CD4-positive, alpha-beta T cell treated with Interleukin-6 at 100 ng/mL for 8 hours (primary cell): ENCODE measurements around the gene TMEM198.

Experiments
- DNase-seq: peaks from one replicate; pipeline ENCODE4 v3.0.0-alpha.2; 2020; ENCODE audit warnings: mixed read lengths, low spot score

The TMEM198 gene

DNA sequence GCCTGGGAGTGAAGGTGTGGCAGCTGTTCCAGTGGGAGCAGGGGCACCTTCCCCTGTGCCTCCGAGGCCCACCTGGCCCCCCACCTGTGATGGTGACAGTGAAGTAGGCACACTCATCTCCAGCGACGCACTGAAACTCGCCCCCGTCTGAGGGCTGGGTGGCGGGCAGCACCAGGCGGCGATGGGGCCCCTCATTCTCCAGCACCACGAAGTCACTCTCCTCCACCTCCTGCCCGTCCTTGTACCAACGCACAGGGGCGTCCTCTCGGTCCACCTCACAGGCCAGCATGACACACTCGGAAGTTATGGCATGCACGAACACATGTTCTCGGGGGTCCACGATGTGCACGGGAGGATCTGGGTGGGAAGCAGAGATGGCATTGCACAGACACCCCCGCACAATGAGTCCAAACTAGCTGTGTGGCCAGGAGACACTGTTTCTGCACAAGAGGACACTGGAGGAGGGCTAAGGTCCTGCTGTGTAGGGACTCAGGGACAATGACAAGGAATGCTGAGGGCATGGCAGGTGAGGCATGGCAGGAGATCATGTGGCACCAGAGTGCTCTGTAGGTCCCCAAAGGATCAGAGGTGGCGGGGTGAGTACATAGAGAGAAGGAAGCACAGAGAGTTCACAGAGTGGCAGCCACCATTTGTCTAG is 19.6 kb downstream of the TMEM198 start:
- no peak for DNase-seq

DNA sequence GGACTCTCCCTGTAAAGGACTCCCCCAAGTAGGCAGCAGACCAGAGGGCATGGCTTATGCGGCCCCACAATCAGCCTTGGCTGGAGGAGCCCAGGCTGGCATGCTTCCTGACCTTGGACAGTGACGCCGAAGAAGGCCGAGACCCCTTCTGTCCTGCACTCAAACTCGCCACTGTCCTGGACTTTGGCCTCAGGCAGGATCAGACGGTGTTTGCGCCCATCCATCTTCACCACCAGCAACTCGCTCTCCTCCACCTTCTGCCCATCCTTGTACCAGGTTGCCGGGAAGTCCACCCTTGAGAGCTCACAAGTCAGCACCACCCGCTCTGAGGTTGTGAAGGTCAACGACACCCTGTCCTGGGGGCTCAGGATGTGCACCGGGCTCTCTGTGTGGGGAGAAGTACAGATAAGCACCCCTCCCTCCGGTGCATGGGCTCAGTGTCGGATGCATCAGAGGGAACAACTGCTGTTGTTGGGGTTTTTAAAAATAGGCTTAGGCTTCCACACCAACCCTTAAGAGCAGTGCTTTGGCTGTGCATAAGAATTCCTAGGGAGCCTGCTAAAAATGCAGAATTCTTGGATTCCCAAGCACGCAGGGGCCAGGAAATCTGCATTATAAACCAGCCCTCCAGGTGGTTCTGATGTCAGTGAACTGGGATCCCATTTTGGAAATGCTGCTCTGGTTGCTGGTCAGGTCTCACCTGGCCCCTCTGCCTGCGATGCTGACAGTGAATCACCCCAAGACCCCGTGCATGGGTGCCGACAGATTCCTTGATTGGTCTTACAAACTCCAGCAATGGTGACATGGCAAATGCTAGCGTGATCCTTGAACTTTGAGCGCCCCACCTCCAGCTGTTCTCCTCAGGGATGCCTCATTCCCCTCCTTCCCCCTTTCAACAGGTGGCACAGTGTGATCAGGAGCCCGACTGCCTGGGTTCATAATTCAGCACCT is 21.6 kb downstream of the TMEM198 start:
- DNase-seq, result no peak

GRCh38 chr2:219566640-219567039 is 22.8 kb downstream of the TMEM198 start:
- DNase-seq, result no peak

DNA sequence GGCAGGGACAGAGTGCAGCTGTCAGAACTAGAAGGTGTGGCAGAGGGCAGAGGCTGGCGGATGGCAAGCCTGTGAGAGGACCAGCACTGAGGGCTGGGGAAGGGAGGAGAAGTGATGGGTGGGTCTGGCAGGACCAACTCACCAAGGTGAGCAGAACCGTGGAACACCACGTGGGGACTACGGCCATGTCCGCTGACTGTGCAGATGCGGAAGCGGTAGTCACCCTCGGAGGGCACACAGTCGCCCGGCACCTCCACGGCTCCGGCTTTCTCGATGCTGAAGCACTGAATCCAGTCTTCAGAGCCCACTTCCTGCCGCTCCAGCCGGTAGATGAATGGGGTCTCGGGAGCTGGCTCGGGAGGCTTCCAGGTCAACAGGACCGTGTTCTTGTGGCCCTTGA is 23.3 kb downstream of the TMEM198 start:
- DNase-seq, result no peak

GRCh38 chr2:219567791-219568361 is 24.0 kb downstream of the TMEM198 start:
- no peak for DNase-seq

GRCh38 chr2:219569041-219569440 is 25.2 kb downstream of the TMEM198 start:
- DNase-seq, result no peak

DNA sequence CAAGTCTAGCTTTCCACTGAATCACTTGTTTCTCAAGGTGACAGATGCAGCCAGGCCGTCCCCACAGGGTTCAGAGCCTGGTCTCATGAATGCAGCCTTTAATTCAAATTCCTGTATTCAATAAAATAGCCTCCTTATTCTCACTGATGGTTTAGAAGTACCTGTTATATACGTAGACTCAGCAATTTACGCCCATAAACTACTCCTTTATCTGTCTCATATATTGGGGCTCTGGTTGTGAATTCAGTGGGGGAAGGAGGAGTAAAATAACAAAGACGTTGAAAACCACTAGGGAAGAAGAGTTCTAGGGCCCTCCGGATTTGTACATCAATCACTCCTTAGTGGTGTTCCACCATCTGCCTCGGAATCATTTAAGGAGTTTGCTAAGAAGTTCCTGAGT is 25.8 kb downstream of the TMEM198 start:
- no peak for DNase-seq

DNA sequence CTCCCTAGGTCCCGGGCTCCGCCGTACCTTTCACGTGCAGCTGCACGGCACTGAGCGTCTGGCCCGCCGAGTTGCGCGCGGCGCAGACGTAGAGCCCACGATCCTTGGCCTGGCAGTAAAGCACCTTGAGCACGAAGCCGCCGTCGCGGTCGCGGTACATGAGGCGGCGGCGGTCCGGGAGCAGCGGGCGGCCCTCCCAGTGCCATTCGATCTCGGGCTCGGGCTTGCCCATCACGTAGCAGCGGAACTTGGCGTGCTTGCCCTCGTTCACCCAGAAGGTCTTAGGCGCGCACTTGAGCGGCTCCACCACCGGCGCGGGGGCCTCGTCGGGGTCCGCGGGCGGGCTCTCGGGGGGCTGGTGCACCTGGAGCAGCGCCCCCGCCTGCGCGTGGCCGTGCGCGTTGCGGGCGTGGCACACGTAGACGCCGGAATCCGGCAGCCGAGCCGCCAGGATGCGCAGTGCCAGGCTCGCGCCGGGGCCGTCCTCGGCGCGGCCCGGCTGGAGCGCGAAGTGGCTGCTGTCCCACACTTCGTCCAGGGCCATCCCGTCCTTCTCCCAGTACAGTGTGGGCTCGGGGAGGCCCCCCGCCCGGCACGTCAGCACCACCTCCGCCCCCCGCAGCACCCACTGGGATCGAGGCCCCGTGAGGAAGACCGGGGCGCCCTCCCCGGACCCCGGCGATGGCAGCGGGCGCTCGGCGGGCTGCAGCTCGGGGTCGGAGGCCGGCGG is 26.5 kb downstream of the TMEM198 start:
- DNase-seq, result no peak

DNA sequence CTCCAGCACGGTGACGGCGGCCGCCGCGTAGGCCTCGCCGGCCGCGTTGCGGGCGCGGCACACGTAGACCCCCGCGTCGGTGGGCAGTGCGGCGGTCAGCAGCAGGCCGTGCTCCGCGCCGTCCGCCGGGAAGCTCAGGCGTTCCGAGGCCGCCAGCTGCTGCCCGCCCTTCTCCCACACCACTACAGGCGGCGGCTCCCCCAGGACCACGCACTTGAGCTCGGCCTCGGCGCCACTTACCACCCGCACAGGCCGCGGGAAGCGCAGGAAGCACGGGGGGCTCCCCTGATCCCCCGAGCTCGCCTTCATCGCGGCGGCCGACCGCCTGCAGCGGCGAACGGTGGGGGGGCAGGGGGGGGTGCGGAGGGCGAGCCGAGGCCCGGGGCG is 27.1 kb downstream of the TMEM198 start:
- no peak for DNase-seq

DNA sequence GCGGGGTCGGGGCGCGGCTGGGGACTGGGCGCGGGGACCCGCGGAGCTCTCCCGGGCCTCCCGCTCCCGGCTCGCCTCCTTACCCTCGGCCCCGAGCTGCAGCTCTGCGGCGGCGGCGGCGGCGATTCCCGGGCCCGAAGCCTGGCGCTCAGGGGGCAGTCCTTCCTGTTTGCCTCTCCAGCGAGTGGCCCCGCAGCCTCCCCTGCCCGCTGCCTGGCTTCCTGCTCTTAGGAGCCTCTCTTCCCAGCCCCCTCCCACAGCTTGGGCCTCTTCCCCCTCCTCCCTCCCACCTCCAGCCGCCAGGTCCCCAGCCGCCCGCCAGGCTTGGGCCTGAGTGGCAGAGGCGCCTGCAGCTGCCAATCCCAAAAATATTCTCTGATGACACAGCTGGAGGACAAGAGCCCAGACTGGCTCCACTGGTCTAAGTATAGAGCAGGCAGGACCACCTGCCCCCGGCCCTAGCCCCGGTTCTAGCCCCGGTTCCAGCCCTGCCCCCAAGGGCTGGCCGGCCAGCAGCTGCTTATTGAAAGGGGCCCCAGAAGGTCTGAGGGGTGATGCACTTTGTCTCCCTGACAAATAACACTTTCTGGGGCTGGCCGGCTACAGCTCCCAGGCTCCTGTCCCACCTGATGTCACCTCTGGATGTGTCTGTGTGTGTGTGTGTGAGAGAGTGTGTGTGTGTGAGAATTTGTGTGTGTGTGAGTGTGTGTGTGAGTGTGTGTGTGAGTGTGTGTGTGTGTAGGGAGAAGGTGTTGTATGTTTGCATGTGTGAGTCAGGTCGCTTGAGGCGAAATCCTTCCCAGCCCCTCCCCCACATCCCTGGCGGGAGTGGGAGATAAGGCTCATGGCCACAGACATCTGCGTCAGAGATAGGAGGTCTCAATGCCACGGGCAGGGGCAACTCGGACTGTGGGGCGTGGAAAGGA is 27.7 kb downstream of the TMEM198 start, which contains the start of gene OBSL1:
Gene OBSL1 (minus strand): TSS at position 229 of the 926 bp plus-strand sequence. CDS start 307 bp downstream, outside the sequence.
- no peak for DNase-seq

DNA sequence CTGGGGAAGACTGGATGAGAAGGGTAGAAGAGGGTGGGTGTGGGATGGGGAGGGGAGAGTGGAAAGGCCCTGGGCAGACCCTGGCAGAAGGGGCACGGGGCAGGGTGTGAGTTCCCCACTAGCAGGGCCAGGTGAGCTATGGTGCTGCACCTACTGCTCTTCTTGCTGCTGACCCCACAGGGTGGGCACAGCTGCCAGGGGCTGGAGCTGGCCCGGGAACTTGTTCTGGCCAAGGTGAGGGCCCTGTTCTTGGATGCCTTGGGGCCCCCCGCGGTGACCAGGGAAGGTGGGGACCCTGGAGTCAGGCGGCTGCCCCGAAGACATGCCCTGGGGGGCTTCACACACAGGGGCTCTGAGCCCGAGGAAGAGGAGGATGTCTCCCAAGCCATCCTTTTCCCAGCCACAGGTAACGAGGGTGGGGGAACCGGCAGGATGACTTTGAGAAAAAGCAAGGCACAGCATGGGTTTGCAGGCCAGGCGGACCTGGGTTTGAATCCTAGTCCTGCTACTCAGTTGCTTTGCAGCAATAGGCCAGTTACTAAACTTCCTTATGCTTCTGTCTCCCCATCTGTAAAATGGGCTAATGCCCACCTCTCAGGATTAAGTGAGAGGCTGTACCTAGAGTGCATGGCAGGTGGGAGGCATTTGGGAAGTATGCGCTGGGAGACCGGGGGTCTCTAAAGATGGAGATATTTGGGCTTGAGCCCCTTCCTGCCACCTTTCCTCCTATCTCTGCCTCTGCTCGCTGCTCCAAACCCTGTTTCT is 28.6 kb downstream of the TMEM198 start, which contains the start of gene INHA:
Gene INHA (plus strand): TSS at position 74 of the 765 bp plus-strand sequence. CDS start 65 bp downstream, at position 139.
- DNase-seq, result no peak

GRCh38 chr2:219573166-219573565 is 29.3 kb downstream of the TMEM198 start:
- no peak for DNase-seq

DNA sequence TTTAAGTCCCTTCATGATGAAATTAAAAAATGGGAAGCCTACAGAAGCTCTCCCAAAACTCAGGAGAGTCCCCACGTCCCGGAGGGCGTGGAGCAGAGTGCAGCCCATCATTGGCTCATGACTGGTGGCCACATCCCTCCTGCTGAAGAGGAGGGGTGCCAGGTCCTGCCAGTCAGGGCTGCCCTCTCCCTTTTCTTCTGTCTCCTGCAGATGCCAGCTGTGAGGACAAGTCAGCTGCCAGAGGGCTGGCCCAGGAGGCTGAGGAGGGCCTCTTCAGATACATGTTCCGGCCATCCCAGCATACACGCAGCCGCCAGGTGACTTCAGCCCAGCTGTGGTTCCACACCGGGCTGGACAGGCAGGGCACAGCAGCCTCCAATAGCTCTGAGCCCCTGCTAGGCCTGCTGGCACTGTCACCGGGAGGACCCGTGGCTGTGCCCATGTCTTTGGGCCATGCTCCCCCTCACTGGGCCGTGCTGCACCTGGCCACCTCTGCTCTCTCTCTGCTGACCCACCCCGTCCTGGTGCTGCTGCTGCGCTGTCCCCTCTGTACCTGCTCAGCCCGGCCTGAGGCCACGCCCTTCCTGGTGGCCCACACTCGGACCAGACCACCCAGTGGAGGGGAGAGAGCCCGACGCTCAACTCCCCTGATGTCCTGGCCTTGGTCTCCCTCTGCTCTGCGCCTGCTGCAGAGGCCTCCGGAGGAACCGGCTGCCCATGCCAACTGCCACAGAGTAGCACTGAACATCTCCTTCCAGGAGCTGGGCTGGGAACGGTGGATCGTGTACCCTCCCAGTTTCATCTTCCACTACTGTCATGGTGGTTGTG is 30.9 kb downstream of the TMEM198 start:
- DNase-seq, result no peak

DNA sequence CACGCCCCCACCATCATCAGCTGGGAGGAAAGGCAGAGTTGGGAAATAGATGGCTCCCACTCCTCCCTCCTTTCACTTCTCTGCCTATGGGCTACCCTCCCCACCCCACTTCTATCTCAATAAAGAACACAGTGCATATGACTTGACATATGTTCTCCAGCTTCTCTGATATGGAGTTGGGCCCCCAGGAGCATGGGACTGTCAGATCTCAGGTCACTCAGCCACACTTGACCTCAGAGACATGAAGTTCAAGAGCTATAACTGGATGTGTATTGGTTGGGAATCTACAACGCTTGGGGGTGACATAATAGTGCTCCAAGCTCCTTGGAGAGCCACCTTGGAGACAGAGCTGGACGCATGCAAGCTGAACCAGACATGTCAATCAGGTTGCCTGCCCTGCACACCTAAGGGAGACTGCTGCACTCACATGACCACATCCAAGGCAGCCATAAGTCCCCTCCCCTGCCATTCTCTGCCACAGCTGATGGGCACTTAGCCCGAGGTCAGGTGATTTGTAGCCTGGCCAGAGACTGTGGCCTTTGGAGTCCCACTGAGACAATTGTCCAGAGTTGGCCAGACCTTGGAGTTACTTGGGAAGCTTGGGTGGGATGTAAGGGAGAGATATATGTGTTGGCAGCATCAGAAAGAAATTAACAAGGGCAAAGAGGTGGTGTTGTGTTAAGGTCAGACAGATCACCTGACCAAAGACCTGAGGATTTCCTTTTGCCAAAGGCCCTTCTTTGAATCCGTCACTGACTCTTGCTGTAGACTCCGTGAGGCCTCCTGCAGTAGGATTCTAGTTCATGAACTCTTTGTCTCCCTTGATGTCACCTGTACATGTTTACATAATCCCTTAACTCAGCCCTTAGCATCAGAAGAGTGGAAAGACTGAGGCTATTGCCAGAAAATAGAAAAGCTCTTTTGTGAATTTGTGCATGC is 32.0 kb downstream of the TMEM198 start:
- DNase-seq, result no peak

DNA sequence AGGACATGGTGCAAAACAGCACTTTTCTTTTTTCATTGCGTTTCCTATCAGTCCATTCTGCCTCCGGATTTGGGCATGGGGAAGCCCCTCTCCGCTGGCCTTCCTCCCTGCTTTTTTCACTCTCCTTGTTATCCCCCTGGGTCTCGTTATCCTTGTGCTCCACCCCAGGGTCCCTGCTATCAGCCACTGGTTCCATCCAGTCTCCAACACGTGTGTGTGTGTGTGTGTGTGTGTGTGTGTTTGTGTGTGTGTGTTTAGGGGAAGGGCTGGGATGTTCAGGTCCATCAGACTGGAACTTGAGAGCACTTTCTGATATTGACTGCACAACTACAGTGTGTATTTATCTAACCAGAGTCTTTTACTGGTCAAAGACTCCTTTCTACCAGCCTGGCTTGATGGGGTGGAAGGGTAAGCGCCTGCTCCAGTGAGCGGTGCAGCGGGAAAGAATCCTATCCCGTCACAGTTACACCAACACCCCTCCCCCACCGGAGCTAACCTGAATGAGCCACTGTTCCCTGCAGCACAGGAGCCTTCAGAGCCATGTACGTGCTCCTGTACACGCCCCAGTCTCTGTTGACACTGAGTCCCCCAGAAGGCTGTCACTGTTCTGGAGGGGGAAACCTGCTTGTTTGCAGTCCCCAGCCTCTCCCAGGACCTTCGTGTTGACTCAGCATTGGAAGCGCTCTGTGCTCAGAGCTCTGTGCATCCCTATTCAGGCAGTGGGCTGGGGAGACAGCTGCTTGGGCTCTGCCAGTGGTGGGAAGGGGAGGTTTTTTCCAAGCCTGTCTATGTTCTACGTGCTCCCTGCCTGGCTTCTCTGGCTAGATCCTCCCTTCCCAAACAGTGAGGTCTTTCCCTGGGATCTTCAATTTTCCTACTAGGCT is 32.9 kb downstream of the TMEM198 start:
- no peak for DNase-seq

DNA sequence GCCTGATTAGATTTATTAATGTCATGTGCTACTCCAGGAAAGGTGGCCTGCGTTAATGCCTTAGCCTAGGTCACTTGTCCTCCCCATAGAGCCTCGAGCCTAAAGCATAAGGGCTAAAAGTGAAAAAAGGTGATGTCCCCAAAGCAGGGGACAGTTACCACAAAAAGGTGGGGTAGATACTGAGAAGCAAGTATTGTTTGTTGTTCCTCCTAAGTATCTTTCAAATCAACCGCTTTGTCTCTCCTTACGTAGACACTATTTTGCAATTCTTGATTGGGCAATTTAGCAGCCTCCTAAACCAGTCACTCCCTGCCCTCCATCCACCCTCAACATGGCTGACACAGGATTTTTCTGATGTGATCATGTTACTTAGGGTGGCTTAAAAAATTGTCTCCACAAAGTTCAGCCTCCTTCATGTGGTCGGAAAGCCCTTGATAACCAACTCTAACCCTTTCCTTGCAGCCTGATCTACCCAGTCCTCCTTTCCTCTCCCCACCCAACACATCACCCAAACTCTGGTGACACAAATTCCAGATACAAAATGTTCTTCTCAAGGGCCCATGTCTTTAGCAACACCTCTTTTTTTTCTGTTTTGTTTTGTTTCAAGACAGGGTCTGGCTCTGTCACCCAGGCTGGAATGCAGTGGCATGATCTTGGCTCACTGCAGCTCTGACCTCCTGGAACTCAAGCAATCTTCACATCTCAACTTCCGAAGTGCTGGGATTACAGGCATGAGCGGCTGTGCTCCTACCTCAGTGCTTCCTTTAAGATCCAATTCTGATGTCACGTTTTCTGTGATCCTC is 35.2 kb downstream of the TMEM198 start:
- no peak for DNase-seq
